Lung (tissue), 12 donors: ENCODE data around the gene PIAS2. TPM values are rescaled to one million over a fixed set of nuclear protein-coding genes. Genes with fewer than 3 reads are reported as not detected.

Experiments
- ATAC-seq: fragments of 200-7000 bp; cut with Tn5 transposase; one replicate; pipeline ENCODE4 v1.9.1; 2020; ENCODE audit warnings: moderate number of reproducible peaks; ENCODE audit not compliant: insufficient read depth, low FRiP score
- DNase-seq, 3 donors: peaks; one replicate each; pipeline ENCODE4 v3.0.0-alpha.2; 2013 to 2017
- H3K27ac ChIP-seq, 2 donors: one replicate each; pipeline ENCODE4 v1.5.1; 2013; ENCODE audit warnings: mild to moderate bottlenecking in 2 of 2, moderate library complexity in 2 of 2, control low read depth in 1 of 2, inconsistent platforms in 1 of 2, low read depth in 1 of 2, low read length in 1 of 2
- H3K27me3 ChIP-seq, 3 donors: one replicate each; pipeline ENCODE4 v1.5.1; 2013; ENCODE audit warnings: low read length in 2 of 3; ENCODE audit not compliant: control insufficient read depth in 3 of 3, insufficient read depth in 3 of 3
- H3K36me3 ChIP-seq, 4 donors: one replicate each; pipeline ENCODE4 v1.5.1; 2013; ENCODE audit warnings: low read length in 4 of 4, mild to moderate bottlenecking in 1 of 4, moderate library complexity in 1 of 4; ENCODE audit not compliant: control insufficient read depth in 4 of 4, insufficient read depth in 4 of 4
- H3K4me1 ChIP-seq, 5 donors: one replicate each; pipeline ENCODE4 v1.5.1; 2013; ENCODE audit warnings: low read length in 5 of 5, mild to moderate bottlenecking in 2 of 5, moderate library complexity in 1 of 5; ENCODE audit not compliant: control insufficient read depth in 5 of 5, insufficient read depth in 5 of 5
- H3K4me3 ChIP-seq: one replicate; pipeline ENCODE4 v1.5.1; 2013; ENCODE audit warnings: mild to moderate bottlenecking, control low read depth, moderate library complexity
- H3K9ac ChIP-seq, 2 donors: one replicate each; pipeline ENCODE4 v1.5.1; 2013; ENCODE audit warnings: low read length in 2 of 2, control low read depth in 1 of 2; ENCODE audit not compliant: insufficient read depth in 1 of 2
- H3K9me3 ChIP-seq, 4 donors: one replicate each; pipeline ENCODE4 v1.5.1; 2013; ENCODE audit warnings: low read length in 3 of 4, mild to moderate bottlenecking in 1 of 4, moderate library complexity in 1 of 4; ENCODE audit not compliant: control insufficient read depth in 4 of 4, insufficient read depth in 3 of 4
- WGBS, 2 donors: extraction: QIAGEN DNeasy Blood & Tissue Kit; methylation state at CpG; one replicate each; pipeline ENCODE4 v1.1.7; 2013; 5-methylcytosine and 5-hydroxymethylcytosine counted together
- polyA plus RNA-seq, 2 donors: library from polyadenylated mRNA; stranded (reverse); fragments of 200-250 nt; gene quantifications; one replicate each; pipeline ENCODE4 v1.2.1, GENCODE V29; 2013
- total RNA-seq, 2 donors: library from RNA; depleted of rRNA in 1 of 2; stranded (reverse); fragments of >200 nt in 1 of 2; gene quantifications; one replicate each; pipeline ENCODE4 v1.2.1, GENCODE V29; 2014 to 2021
- TF ChIP-seq, protein P1 (sequence below): IDR thresholded peaks from 2 replicates; pipeline ENCODE4 v1.5.1; 2012; ENCODE audit warnings: mild to moderate bottlenecking; ENCODE audit errors: control extremely low read depth, extremely low read depth
- donor health status: control.
- donor health status: control.
- donor health status: Bipolar disorder and iron deficiency.
- donor health status: healthy.
- donor health status: DM: yes; HTN: yes; CAD: no.

The PIAS2 gene
- total and polyA plus RNA-seq, 4 donors = 4.2 to 47.6 (median 18.0) TPM

GRCh38 chr18:46830633-46831032 lies 86.7 kb downstream of the PIAS2 start:
- Histone ChIP-seq H3K27me3 (no peaks in the 10 kb centered on the region), H3K9ac (no peak overlapping the region), H3K36me3 (peaks cover 4 to 12% (median 10%) of the 10 kb centered on the region in 4 donors), H3K27ac (no peak overlapping the region), H3K4me3 (no peak overlapping the region), H3K9me3 (no peaks in the 10 kb centered on the region), H3K4me1 (no peaks in the 10 kb centered on the region)
- ATAC-seq (no peak), DNase-seq (no peak)
- TF ChIP-seq, protein P1, sequence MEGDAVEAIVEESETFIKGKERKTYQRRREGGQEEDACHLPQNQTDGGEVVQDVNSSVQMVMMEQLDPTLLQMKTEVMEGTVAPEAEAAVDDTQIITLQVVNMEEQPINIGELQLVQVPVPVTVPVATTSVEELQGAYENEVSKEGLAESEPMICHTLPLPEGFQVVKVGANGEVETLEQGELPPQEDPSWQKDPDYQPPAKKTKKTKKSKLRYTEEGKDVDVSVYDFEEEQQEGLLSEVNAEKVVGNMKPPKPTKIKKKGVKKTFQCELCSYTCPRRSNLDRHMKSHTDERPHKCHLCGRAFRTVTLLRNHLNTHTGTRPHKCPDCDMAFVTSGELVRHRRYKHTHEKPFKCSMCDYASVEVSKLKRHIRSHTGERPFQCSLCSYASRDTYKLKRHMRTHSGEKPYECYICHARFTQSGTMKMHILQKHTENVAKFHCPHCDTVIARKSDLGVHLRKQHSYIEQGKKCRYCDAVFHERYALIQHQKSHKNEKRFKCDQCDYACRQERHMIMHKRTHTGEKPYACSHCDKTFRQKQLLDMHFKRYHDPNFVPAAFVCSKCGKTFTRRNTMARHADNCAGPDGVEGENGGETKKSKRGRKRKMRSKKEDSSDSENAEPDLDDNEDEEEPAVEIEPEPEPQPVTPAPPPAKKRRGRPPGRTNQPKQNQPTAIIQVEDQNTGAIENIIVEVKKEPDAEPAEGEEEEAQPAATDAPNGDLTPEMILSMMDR = no peak

DNA sequence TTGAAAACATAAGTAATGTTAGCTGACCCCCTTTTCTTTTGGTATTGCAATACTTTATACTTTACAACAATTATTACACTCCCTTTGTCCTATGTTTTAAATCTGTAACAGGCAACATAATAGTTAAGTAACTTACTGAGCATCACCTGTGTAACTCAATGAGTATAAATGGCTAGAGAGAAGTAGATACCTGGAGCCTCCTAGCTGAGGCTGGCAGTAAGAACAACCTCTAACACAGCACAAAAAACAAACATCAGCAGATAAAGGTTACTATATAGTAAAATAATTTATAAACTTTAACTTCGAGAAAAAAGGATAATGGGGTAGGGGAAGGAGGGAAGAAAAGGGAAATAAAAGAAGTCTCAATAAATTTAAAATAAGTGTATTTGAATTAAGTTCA lies 87.4 kb downstream of the PIAS2 start:
- WGBS, 2 donors = 90 to 100% methylated on average over 1 of the region's 1 CpG
- ATAC-seq = no peak

GRCh38 chr18:46829531-46829930 lies 87.8 kb downstream of the PIAS2 start:
- TF ChIP-seq, protein P1 = no peak
- Histone ChIP-seq H3K4me3 (no peak overlapping the region), H3K36me3 (peaks cover 4 to 12% (median 10%) of the 10 kb centered on the region in 4 donors), H3K9me3 (no peaks in the 10 kb centered on the region), H3K4me1 (no peaks in the 10 kb centered on the region), H3K9ac (no peak overlapping the region), H3K27ac (no peak overlapping the region), H3K27me3 (no peaks in the 10 kb centered on the region)
- ATAC-seq = no peak
- 82 to 92% methylated on average over 4 of the region's 4 CpGs for WGBS, 2 donors
- DNase-seq = no peak

More for the DNA sequence above, 87.4 kb downstream of the PIAS2 start:
- TF ChIP-seq, protein P1 = no peak
- peaks cover 4 to 12% (median 10%) of the 10 kb centered on the region in 4 donors for H3K36me3 ChIP-seq
- DNase-seq = no peak
- no peak overlapping the region for H3K9ac ChIP-seq
- H3K4me3 ChIP-seq = no peak overlapping the region
- no peaks in the 10 kb centered on the region for H3K27me3 ChIP-seq
- no peaks in the 10 kb centered on the region for H3K4me1 ChIP-seq
- H3K27ac ChIP-seq = no peak overlapping the region
- H3K9me3 ChIP-seq = no peaks in the 10 kb centered on the region
